HL-60 (cell line): ENCODE results near the gene IQGAP1.
"Not testable (repeated sequence)": the region's sequence is repeated elsewhere in the genome, so short reads cannot be mapped to it uniquely, and the experiment has no call there.

Source experiments
- DNase-seq, 2 experiments: peaks; one replicate each; pipeline ENCODE4 v3.0.0-alpha.2; 2010 to 2020; ENCODE audit warnings: low read depth in 1 of 2, low spot score in 1 of 2
- H3K27ac ChIP-seq: fragments of 250-450 bp; sonication (Bioruptor Pico); replicated peaks from 2 replicates; pipeline ENCODE4 v1.5.1; 2020; ENCODE audit warnings: mild to moderate bottlenecking, moderate library complexity
- H3K27me3 ChIP-seq: fragments of 250-450 bp; sonication (Bioruptor Pico); 2 replicates; pipeline ENCODE4 v1.5.1; 2021; ENCODE audit warnings: mild to moderate bottlenecking, moderate library complexity; ENCODE audit not compliant: insufficient read depth, poor library complexity, severe bottlenecking
- H3K4me3 ChIP-seq: replicated peaks from 2 replicates; pipeline ENCODE4 v1.5.1; 2011; ENCODE audit warnings: mild to moderate bottlenecking, control low read depth, low read length; ENCODE audit not compliant: insufficient read depth
- GABPA ChIP-seq: IDR thresholded peaks from 2 replicates; pipeline ENCODE4 v1.6.1; 2012; ENCODE audit warnings: low read depth
- POLR2AphosphoS5 ChIP-seq: IDR thresholded peaks from 2 replicates; pipeline ENCODE4 v1.6.1; 2012; ENCODE audit warnings: low read depth
- SPI1 ChIP-seq: IDR thresholded peaks from 2 replicates; pipeline ENCODE4 v1.6.1; 2012; ENCODE audit warnings: low read depth, mild to moderate bottlenecking, borderline replicate concordance
- TF ChIP-seq, protein P1 (sequence below): IDR thresholded peaks from one replicate; pipeline ENCODE4 v1.5.1; 2011; ENCODE audit warnings: low read length, control low read depth, inconsistent platforms; ENCODE audit not compliant: insufficient read depth
- TF ChIP-seq, protein P2 (sequence below): IDR thresholded peaks from 2 replicates; pipeline ENCODE4 v1.6.1; 2012; ENCODE audit warnings: low read depth; ENCODE audit not compliant: insufficient replicate concordance

IQGAP1 gene

DNA sequence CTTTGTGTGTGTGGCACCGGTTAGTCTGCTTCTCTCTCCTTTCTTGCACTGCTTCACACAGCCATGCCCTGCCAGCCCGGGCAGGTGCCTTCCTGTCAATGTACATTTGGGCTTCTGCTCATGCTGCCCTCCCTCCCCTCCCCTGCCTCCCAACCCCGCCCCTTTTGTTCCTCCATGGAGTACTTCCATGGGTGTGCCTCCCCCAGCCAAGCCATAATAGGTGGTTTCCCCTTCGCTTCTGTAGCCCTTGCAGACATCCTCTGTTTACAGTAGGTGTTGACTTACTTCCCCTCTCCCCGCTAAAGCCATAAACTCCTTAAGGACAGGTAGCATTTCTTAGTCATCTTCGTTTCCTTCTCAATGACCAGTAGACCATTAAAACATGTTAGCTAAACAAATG lies 109.9 kb downstream of the IQGAP1 start:
- TF ChIP-seq SPI1 (no peak), POLR2AphosphoS5 (no peak)
- TF ChIP-seq, protein P1, sequence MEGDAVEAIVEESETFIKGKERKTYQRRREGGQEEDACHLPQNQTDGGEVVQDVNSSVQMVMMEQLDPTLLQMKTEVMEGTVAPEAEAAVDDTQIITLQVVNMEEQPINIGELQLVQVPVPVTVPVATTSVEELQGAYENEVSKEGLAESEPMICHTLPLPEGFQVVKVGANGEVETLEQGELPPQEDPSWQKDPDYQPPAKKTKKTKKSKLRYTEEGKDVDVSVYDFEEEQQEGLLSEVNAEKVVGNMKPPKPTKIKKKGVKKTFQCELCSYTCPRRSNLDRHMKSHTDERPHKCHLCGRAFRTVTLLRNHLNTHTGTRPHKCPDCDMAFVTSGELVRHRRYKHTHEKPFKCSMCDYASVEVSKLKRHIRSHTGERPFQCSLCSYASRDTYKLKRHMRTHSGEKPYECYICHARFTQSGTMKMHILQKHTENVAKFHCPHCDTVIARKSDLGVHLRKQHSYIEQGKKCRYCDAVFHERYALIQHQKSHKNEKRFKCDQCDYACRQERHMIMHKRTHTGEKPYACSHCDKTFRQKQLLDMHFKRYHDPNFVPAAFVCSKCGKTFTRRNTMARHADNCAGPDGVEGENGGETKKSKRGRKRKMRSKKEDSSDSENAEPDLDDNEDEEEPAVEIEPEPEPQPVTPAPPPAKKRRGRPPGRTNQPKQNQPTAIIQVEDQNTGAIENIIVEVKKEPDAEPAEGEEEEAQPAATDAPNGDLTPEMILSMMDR, result no peak
- H3K27ac ChIP-seq, result no peak overlapping the region
- no peaks in the 10 kb centered on the region for H3K27me3 ChIP-seq
- no peak for DNase-seq
- no peak overlapping the region for H3K4me3 ChIP-seq

DNA sequence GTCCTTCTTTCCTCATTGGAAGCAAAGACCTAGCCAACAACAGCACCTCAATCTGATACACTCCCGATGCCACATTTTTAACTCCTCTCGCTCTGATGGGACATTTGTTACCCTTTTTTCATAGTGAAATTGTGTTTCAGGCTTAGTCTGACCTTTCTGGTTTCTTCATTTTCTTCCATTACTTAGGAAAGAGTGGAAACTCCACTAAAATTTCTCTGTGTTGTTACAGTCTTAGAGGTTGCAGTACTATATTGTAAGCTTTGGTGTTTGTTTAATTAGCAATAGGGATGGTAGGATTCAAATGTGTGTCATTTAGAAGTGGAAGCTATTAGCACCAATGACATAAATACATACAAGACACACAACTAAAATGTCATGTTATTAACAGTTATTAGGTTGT lies 112.1 kb downstream of the IQGAP1 start:
- DNase-seq, result no peak
- Histone ChIP-seq H3K27ac (no peak overlapping the region), H3K27me3 (no peaks in the 10 kb centered on the region), H3K4me3 (no peak overlapping the region)
- TF ChIP-seq, protein P1, result no peak
- TF ChIP-seq, protein P2, sequence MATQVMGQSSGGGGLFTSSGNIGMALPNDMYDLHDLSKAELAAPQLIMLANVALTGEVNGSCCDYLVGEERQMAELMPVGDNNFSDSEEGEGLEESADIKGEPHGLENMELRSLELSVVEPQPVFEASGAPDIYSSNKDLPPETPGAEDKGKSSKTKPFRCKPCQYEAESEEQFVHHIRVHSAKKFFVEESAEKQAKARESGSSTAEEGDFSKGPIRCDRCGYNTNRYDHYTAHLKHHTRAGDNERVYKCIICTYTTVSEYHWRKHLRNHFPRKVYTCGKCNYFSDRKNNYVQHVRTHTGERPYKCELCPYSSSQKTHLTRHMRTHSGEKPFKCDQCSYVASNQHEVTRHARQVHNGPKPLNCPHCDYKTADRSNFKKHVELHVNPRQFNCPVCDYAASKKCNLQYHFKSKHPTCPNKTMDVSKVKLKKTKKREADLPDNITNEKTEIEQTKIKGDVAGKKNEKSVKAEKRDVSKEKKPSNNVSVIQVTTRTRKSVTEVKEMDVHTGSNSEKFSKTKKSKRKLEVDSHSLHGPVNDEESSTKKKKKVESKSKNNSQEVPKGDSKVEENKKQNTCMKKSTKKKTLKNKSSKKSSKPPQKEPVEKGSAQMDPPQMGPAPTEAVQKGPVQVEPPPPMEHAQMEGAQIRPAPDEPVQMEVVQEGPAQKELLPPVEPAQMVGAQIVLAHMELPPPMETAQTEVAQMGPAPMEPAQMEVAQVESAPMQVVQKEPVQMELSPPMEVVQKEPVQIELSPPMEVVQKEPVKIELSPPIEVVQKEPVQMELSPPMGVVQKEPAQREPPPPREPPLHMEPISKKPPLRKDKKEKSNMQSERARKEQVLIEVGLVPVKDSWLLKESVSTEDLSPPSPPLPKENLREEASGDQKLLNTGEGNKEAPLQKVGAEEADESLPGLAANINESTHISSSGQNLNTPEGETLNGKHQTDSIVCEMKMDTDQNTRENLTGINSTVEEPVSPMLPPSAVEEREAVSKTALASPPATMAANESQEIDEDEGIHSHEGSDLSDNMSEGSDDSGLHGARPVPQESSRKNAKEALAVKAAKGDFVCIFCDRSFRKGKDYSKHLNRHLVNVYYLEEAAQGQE, result no peak
- TF ChIP-seq POLR2AphosphoS5 (no peak), GABPA (no peak), SPI1 (no peak)

DNA sequence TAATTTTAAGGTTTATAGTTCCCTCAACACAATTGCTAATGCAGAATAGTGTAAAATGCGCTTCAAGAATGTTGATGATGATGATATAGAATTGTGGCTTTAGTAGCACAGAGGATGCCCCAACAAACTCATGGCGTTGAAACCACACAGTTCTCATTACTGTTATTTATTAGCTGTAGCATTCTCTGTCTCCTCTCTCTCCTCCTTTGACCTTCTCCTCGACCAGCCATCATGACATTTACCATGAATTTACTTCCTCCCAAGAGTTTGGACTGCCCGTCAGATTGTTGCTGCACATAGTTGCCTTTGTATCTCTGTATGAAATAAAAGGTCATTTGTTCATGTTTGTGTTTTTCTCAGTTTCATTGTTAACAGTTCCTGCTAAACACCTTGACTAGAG lies 113.9 kb downstream of the IQGAP1 start:
- Histone ChIP-seq H3K4me3 (no peak overlapping the region), H3K27me3 (no peaks in the 10 kb centered on the region), H3K27ac (no peak overlapping the region)
- DNase-seq, result no peak
- no peak for TF ChIP-seq SPI1
- TF ChIP-seq, protein P2, result no peak
- TF ChIP-seq, protein P1, result no peak
- no peak for TF ChIP-seq POLR2AphosphoS5
- no peak for TF ChIP-seq GABPA

DNA sequence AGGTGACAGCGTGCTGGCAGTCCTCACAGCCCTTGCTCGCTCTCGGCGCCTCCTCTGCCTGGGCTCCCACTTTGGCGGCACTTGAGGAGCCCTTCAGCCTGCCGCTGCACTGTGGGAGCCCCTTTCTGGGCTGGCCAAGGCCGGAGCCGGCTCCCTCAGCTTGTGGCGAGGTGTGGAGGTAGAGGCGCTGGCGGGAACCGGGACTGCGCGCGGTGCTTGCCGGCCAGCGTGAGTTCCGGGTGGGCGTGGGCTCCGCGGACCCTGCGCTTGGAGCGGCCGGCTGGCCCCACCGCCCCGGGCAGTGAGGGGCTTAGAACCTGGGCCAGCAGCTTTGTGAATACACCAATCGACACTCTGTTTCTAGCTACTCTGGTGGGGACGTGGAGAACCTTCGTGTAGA lies 122.7 kb downstream of the IQGAP1 start:
- not testable (repeated sequence) for DNase-seq, H3K4me3 ChIP-seq

DNA sequence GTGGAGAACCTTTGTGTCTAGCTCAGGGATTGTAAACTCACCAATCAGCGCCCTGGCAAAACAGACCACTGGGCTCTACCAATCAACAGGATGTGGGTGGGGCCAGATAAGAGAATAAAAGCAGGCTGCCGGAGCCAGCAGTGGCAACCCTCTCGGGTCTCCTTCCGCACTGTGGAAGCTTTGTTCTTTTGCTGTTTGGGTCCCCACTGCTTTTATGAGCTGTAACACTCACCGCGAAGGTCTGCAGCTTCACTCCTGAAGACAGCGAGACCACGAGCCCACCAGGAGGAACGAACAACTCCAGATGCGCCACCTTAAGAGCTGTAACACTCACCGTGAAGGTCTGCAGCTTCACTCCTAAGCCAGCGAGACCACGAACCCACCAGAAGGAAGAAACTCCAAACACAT lies 123.2 kb downstream of the IQGAP1 start:
- not testable (repeated sequence) for H3K27me3 ChIP-seq, H3K27ac ChIP-seq, DNase-seq, H3K4me3 ChIP-seq

More for the DNA sequence above, 122.7 kb downstream of the IQGAP1 start:
- not testable (repeated sequence) for H3K27ac ChIP-seq, H3K27me3 ChIP-seq
